Measurements from ENCODE around the gene ST8SIA4.

ST8SIA4 gene

DNA sequence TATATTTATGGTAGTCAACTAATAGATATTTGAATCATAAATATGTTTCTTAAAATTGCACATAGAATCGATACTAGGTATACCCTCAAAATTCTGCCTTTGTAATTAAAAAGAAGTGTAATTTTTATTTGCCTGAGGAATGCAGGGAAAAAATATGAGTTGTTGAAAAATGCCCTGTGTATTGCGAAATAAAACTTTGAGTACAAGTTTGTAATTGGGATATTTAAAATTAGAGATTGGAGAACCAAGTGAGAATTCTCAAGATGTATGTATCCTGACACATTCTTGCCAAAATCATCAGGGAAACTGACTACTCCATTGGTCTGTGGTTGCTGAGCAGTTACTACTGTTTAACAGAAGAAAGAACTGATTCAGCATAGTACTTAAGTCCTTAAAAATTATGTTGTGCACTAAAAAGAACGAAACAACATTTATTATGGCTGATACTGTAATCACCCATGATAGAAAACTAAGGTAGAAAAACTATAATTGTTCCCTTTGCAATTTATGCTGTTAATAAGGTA lies 36.0 kb downstream of the ST8SIA4 start:
- no peak for DNase-seq

DNA sequence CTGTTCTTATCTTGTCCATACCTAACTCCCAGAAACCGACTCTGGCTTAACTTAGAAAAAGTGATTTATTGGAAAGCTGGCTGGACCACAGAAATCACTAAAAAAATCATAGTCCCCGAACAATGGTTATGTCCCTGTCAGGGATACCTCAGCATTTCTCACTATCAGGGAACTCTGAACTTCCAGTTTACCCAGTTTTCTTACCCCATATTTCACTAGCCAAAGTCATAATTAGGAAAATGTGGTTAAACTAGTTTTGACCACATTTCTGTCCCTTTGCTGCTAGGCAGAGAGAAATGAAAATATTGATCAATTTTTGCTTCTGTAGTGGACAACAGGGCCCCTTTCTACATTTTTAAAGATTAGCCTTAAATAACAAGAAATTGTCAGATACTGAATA lies 38.2 kb downstream of the ST8SIA4 start:
- DNase-seq: no peak

- DNase-seq: no peak
These were observed 39.3 kb downstream of the ST8SIA4 start for GRCh38 chr5:100863739-100864138.

GRCh38 chr5:100861148-100861547 lies 41.9 kb downstream of the ST8SIA4 start:
- DNase-seq: no peak

DNA sequence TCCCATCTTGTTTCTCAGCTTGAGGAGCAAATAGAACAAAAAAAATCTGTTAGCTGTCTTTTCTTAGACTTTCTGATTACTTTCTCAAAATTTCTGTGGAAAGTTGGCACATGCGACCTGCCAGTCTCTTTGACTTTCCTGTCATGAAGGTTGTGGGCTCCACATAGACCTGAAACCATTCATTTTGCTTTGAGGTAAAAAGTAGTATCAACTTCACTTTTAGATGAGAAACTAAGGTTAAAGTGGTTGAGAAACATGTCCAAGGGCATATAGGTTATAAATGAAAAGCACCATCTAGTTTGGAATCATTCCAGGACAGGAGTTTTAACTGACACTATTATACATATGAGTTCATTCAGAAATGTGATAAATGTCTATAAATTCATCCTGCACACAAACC lies 42.7 kb downstream of the ST8SIA4 start:
- DNase-seq: no peak

DNA sequence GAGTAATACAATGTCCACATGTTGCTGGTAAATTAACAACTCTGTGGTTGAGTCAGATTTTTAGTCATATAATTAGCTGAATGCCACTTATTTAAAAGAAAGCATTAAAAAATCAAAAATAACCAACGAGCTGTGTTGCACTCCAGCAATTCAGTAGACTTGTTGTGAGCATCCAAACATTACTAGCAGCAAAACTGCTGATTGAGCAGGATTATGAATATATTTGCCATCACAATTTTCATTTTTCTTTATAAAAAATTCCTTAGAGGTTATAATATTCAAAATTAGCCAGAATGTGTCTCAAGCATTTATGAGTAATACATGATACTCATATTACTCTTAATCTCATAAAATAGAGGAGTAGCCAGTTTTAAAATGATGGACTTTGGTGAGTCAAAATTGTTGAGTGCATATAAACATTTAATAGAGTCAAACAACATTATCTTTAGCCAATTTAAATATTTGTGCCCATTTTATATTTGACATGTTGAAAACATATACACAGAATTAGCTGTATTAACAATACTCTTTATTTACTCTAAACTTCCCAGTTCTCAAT lies 44.0 kb downstream of the ST8SIA4 start:
- DNase-seq: no peak

DNA sequence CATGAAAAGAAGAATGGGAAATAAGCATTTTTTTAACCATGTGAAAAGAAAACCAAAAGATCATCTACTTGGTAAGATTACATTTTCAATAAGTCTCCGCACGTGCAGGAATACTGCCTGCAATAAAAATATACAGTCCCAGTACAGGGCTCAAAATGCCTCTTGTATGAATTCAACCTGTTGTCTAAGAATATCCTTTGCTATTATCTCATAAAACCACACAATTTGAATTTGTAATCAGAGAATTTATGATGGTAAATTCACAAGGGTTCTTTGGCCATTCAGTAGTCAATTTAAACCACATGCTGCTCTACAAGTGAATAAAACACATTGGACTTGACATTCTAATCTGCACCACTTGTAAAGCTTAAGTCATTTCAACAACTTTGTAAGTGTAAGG lies 46.6 kb downstream of the ST8SIA4 start:
- DNase-seq: no peak

GRCh38 chr5:100855937-100856430 lies 47.1 kb downstream of the ST8SIA4 start:
- no peak for DNase-seq

- DNase-seq: no peak
These were observed 47.8 kb downstream of the ST8SIA4 start for GRCh38 chr5:100855295-100855694.

GRCh38 chr5:100854591-100854990 lies 48.5 kb downstream of the ST8SIA4 start:
- no peak for DNase-seq

DNA sequence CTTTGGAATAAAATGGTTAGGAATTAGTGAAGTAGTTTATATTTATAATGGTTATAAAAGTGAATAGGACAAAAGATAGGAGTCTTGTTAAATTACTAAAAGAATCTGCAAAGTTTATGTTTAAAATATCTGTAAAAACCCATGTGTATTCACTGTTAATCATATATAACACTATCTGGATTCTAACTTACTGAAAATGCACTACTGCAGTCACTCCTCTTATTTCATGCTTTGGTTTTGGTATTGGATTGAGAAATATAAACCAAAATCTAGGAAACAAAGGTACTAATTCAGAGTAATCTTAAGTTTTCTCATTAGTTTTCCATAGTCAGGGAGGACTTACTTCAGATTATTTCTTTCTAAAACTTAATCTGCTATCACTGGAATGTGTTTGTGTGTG lies 49.5 kb downstream of the ST8SIA4 start:
- DNase-seq: no peak

- DNase-seq: no peak
These were observed 50.1 kb downstream of the ST8SIA4 start for GRCh38 chr5:100852988-100853449.

DNA sequence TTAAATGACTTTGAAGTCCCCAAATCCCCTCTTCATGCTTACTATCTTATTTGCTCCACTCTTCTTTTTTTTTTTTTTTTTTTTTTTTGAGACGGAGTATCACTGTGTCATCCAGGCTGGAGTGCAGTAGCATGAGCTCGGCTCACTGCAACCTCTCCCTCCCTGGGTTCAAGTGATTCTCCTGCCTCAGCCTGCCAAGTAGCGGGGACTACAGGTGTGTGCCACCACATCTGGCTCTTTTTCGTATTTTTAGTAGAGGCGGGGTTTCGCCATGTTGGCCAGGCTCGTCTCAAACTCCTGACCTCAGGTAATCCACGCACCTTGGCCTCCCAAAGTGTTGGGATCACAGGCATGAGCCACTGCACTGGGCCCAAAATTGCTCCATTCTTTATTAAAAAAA lies 51.0 kb downstream of the ST8SIA4 start:
- DNase-seq: no peak

DNA sequence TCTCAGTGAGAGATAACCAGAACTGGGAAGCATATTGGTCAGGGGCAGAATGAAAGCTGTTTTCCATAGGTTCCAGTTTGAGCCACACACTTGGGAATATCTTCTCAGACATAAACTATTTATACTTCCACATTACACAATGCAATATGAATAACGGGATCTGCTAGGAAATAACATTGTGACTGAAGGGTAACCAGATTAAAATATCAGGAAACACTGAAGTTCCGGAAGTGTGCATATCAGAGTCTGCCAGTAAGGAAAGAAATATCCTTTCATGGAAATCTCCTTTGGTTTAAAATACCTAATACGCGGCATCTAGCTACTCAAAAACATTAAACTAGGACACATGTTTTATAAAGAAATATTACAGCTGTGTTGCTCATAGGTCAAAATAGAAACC lies 56.3 kb downstream of the ST8SIA4 start:
- DNase-seq: no peak

- no peak for DNase-seq
These were observed 61.0 kb downstream of the ST8SIA4 start for GRCh38 chr5:100842080-100842479.

GRCh38 chr5:100841358-100842076 lies 61.6 kb downstream of the ST8SIA4 start:
- DNase-seq: no peak

DNA sequence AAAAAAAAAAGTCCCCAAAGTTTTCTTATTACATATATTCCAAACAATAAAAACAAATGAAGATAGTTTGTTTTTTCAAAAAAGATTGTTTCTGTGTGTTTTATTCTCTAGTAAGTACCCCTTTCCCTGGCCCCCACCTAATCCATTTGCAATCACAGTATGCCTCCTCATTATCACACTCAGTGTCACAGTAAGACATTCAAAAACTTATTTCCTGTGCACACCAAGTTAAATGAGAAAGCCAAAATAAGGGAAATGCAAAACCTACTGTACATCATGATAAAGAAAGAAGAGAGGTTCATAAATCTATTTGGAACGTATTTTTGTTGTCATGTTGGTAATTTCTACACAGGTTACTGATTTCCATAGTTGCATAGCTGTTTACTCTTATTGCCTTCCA lies 62.3 kb downstream of the ST8SIA4 start:
- DNase-seq: no peak

DNA sequence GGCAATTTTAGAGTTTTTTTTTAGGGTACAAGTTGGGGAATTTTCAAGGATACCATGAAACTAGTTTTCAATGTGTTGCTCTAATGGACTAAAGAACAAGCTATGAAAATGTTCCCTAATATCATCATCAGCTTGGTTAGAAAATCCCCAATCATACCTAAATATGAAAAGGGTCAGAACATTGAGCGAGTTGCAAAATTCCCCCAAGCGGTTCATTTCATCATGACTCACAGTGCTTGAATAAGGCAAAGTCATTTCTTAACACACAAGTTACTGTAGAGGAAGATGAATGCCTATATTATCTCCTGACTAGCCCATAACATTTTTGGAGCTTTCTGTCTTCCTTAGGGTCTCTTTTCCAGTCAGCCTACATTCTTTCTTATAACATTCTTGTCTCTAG lies 62.7 kb downstream of the ST8SIA4 start:
- DNase-seq: no peak

- DNase-seq: no peak
These were observed 65.0 kb downstream of the ST8SIA4 start for GRCh38 chr5:100838048-100838473.

DNA sequence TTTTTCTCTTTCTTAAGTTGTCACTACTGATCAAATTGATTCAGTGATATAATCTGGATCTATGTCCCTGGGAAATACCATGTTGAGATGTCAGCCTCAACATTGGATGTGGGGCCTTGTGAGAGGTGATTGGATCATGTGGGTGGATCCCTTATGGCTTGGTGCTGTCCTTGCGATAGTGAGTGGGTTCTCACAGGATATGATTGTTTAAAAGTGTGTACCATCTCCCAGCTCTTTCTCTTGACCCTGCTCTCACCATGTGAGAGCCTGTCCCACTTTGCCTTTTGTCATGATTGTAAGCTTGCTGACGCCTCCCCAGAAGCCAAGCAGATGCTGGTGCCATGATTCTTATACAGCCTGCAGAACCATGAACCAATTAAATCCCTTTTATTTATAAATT lies 68.6 kb downstream of the ST8SIA4 start:
- no peak for DNase-seq

- DNase-seq: no peak
These were observed 70.5 kb downstream of the ST8SIA4 start for GRCh38 chr5:100832252-100833230.

GRCh38 chr5:100828898-100829356 lies 74.2 kb downstream of the ST8SIA4 start:
- DNase-seq: no peak

Data from stimulated activated naive CD4-positive, alpha-beta T cell (primary cell).